ENCODE results near the gene ONECUT3.

- TF ChIP-seq CTCF (IDR thresholded peaks at IDR 0.05): no peak
- no peak for TF ChIP-seq POLR2A (IDR thresholded peaks at IDR 0.05)
Observed at GRCh38 chr19:1807695-1808394, 54.5 kb downstream of the ONECUT3 start.

Data from heart left ventricle (tissue), 13 donors.